ENCODE data around the gene ADAM8.

DNA sequence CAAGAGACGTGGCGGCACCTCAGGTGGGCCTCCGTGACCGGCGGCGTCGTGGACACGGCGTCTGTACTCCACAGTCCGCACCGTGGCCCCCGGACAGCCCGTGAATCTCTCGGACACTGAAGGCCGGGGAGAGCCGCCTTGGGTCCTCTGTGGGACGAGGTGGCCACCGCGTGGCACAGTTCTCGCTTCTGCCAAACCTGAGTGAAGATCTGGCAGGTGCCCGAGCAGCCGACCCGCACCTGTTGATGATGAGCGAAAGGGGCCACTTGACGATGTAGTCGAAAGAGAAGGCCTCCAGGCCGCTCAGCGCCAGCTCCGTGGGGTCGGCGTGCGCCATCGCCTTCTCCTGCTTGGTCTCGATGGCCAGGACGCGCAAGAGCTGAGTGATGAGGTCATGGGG lies 8.5 kb upstream of the ADAM8 start:
- TF ChIP-seq, protein P1, sequence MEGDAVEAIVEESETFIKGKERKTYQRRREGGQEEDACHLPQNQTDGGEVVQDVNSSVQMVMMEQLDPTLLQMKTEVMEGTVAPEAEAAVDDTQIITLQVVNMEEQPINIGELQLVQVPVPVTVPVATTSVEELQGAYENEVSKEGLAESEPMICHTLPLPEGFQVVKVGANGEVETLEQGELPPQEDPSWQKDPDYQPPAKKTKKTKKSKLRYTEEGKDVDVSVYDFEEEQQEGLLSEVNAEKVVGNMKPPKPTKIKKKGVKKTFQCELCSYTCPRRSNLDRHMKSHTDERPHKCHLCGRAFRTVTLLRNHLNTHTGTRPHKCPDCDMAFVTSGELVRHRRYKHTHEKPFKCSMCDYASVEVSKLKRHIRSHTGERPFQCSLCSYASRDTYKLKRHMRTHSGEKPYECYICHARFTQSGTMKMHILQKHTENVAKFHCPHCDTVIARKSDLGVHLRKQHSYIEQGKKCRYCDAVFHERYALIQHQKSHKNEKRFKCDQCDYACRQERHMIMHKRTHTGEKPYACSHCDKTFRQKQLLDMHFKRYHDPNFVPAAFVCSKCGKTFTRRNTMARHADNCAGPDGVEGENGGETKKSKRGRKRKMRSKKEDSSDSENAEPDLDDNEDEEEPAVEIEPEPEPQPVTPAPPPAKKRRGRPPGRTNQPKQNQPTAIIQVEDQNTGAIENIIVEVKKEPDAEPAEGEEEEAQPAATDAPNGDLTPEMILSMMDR (IDR thresholded peaks at IDR 0.05 in 4 of 5, conservative IDR thresholded peaks at IDR 0.05 in 1 of 5): no peak
- TF ChIP-seq POLR2A (IDR thresholded peaks at IDR 0.05): no peak
